Breast epithelium (tissue), 3 donors: ENCODE data around the gene ASIC3.
A peak's percentile ranks its signal among the peaks of the same experiment; 100 is the strongest.

Experiments used
- POLR2A ChIP-seq: fragments of 450-650 bp; IDR thresholded peaks from one replicate; pipeline ENCODE4 v1.6.1; 2016; ENCODE audit warnings: antibody characterized with exemption, mild to moderate bottlenecking, moderate library complexity
- POLR2AphosphoS5 ChIP-seq, 3 donors: sonication (generic); formaldehyde crosslinking; IDR thresholded peaks; one replicate each; pipeline ENCODE4 v1.6.1; 2017; ENCODE audit warnings: antibody characterized with exemption in 3 of 3
- TF ChIP-seq, protein P1 (sequence below), 3 donors: fragments of 450-650 bp; IDR thresholded peaks; one replicate each; pipeline ENCODE4 v1.5.1; 2016 to 2017; ENCODE audit warnings: antibody characterized with exemption in 3 of 3, mild to moderate bottlenecking in 3 of 3, moderate library complexity in 3 of 3

DNA sequence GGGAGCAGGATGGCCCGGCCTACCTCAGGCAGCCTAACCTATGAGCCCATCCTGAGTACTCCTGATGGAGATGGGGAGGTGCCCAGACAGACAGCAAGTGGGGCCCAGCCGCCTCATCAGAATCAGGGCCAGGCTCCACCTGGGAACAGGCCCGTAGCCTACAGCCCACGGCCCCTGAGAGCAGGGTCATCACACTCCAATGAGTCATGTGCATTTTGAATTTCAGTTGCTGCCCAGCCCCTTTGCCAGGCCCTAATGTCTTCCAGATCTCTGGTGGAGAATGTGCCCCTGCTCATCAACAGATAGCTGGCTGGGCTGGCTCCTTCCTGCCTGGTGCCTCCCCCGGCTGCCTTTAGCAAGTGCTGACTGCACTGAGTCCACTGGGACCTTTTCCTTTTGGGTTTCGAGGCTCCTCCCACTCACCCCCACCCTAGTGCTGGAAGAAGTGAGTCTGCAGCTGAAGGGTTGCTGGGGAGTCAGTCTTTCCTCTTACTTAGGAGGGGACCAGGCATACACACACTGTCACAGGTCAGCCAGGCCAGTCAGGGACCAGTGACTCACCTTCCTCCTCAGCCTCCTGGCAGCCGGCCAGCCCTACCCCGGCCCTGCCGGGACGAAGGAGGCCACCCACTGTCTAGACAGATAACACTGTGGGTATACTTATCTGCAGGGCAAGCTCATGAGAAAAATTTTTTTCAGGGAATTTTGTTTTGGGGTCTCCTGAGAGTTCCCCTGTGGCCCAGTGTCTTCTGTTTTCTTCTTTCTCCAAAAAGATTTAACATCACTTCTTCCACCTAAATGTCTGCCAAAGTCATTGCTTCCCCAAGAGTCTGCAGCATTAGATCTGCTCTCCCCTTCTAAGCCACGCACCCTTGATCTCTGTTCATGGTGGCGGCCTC is 9.1 kb upstream of the ASIC3 start:
- TF ChIP-seq, protein P1, sequence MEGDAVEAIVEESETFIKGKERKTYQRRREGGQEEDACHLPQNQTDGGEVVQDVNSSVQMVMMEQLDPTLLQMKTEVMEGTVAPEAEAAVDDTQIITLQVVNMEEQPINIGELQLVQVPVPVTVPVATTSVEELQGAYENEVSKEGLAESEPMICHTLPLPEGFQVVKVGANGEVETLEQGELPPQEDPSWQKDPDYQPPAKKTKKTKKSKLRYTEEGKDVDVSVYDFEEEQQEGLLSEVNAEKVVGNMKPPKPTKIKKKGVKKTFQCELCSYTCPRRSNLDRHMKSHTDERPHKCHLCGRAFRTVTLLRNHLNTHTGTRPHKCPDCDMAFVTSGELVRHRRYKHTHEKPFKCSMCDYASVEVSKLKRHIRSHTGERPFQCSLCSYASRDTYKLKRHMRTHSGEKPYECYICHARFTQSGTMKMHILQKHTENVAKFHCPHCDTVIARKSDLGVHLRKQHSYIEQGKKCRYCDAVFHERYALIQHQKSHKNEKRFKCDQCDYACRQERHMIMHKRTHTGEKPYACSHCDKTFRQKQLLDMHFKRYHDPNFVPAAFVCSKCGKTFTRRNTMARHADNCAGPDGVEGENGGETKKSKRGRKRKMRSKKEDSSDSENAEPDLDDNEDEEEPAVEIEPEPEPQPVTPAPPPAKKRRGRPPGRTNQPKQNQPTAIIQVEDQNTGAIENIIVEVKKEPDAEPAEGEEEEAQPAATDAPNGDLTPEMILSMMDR (IDR thresholded peaks at IDR 0.05), result no peak
- no peak for TF ChIP-seq POLR2A
- peak in 1 of 3 donors; percentile 14 for TF ChIP-seq POLR2AphosphoS5 (IDR thresholded peaks at IDR 0.05)
